Dedifferentiated amniotic fluid mesenchymal stem cell (primary cell): ENCODE data around the gene RRAD.
"Not testable (repeated sequence)": the region's sequence is repeated elsewhere in the genome, so short reads cannot be mapped to it uniquely, and the experiment has no call there.

Experiments used
- DNase-seq: peaks from one replicate; pipeline ENCODE4 v3.0.0-alpha.2; 2016; ENCODE audit errors: extremely low spot score

Gene RRAD

DNA sequence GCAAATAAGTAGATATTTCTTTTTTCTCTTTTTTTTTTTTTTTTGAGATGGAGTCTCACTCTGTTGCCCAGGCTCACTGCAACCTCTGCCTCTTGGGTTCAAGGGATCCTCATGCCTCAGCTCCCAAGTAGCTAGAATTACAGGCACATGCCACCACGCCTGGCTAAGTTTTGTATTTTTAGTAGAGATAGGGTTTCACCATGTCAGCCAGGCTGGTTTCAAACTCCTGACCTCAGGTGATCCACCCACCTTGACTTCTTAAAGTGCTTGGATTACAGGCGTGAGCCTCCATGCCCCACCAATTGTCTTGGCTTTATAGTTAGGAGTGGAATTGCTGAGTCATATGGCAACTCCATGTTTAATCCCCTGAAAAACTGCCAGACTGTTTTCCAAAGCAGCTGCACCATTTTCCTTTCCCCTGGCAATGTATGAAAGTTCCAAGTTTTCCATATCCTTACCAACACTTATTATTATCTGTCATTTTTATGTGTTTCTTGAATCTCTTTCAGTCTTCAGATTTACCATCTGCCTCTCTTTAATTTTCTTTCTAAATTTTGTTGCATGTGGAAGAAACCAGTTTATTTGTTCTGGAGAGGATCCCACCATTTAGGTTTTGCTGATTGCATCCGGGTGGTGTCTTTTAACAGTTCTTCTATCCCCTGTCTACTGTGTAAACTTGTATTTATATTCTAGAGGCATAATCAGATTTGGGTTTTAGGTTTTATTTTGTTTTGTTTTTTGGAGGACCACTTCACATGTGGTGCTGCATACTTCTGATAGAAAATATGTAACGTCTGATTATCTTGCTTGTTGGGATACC, 25.8 kb upstream of the RRAD start:
- DNase-seq: no peak

DNA sequence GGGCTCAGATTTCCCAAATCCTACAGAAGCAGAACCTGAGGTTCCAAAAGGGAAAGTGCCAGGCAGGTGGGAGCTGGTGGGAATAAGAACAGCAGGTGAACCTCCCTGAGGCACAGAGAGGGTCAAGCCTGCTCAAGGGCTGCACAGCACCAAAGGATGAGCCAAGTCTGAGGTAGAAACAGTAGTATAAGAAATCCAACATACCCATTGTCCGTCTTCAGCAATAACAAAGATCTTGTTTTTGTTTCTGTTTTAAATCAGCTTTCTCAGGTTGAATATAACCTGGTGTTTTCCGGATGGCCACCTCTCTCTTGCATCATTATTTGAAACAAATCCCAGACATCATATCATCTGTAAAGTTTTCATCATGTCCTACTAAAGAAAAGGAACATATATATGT, 25.1 kb upstream of the RRAD start:
- DNase-seq: no peak

DNA sequence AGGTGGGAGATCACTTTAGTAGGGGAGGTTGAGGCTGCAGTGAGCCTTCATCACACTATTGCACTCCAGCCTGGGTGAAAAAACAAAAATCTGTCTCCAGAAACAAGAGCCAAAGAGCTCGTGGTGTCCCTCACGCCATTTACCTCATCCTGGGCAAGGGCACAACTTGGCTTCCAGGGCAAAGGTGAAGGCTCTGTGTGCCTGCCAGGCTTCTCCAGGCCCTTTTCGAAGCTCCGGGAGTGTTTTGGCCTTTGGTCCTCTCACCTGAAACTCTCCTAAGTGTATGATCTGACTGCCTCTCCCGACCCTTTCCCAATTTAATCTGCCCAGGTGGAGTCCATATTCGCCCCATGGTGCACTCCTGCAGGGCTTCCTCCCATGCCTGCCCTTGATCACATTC, 24.1 kb upstream of the RRAD start:
- no peak for DNase-seq

DNA sequence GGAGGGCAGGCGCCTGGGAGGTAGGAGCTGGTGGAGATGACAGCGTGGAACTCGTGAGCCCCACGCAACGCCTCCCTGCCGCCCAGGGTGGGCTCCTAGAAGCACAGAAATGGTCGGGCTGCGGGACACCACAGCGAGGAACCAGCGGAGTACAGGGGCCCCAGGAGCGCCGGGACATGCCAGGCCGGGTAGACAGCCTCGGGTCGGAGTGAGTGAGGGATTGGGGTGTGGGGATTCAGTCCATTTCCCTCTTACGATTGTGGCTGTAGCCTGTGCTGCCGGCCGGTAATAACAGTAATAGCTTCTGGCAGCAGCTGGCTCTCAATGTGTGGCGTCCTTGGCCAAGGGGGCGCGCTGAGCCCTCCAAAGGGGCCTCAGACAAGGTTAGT, 23.5 kb upstream of the RRAD start:
- DNase-seq: no peak

DNA sequence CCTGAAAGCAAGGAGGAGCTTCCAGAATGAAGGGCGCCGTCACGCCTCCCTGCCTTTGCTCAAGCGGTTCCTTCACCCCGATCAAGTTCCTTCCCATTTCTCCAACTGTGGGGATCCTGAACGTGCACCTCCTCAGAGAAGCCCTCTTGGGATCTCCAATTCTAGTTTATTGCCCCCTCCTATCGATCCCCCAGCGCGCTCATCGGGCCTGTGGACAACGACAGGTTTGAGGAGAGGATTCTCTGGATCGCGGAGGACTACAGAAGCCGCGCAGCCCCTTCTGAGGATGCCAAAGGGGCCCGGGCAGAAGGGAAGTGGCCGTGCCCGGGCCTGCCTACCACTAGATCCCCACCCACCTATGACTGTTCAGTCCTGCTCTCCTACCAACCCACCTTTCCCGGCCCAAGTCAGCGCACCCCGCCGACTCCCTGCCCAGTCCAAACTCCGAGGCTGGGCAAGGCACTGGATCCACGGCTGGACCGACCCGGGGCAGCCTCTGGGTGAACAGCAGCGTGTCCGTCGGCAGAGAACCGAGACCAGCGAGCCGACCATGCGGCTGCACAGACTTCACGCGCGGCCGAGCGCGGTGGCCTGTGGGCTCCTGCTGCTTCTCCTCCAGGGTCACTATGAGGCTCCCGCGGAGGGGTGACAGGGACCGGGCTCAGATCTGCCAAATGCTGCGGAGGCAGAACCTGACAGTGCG, 22.9 kb upstream of the RRAD start:
- no peak for DNase-seq

DNA sequence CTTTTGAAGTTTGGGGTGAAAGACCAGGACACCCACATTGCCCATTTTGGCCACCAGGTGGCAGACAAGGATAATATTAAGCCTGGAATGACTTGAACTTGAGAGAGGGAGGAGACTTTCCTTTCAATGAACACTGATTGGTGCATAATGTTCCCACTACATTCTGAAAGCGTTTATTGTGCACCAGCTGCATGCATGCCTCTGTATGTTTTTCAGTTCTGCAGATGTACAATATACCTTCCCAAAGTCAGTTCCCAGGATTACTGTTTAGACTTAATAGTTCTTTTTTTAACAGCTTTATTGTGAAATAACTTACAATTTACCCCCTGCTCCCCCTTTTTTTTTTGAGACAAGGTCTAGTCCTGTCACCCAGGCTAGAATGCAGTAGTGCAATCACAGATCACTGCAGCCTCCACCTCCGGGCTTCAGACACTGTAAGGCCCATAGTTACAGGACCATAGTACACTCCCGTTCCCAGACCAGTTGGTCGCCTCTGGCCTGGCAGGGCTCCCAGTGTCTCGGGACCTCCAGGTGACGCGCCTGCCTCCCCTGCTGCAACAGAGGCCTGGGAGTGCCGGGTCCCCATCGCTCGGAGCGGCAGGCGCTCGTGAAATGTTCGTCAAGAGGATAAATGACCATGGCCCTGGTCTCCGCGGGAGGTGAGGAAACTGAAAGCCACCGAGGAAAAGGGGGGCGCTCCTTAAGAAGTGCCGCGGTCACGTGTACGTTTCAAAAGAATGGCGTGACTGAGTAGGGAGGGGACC, 22.1 kb upstream of the RRAD start:
- peak; percentile 92 for DNase-seq

DNA sequence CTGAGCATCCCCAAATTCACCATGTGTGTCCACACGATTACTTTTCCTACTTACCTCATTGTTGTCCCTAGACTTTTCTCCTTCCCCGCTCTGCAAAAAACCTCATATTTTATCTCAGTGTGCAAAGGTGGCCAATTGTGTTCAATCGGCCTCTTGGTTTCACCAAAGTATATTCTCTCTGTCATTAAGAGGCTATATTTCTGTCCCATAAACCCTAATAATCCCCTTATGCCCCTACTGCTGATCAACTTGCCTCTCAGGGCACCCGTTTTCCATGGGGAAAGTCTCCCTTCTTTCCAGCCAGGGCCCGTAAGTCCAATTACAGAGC, 21.6 kb upstream of the RRAD start:
- DNase-seq: no peak

DNA sequence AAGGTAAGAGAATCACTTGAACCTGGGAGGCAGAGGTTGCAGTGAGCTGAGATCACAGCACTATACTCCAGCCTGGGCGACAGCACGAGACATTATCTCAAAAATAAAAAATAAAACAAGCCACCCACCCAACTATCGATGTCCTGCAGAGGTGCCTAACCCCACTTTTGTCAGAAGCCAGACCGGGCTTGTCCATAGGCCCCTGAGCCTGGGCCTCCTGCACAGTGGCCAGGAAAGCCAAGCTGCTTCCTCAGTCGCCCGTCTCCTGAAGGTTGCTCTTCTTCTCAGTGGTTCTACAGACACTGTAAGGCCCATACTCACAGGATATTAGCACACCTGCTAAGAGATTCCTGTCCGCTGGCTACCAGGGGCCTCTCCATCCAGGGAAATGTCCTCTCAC, 21.2 kb upstream of the RRAD start:
- no peak for DNase-seq

DNA sequence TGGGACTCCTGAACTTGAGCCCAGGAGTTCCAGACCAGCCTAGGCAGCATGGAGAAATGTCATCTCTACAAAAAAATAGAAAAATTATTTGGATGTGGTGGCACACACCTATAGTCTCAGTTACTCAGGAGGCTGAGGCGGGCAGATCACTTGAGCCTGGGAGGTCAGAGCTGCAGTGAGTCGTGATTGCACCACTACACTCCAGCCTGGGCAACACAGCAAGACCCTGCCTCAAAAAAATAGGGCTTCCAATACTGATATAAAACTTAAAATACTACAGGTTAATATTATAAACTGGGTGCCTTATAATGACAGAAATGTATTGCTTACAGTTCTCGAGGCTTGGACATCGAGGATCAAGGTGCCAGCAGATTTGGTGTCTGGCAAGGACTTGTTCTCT, 20.6 kb upstream of the RRAD start:
- DNase-seq: no peak

DNA sequence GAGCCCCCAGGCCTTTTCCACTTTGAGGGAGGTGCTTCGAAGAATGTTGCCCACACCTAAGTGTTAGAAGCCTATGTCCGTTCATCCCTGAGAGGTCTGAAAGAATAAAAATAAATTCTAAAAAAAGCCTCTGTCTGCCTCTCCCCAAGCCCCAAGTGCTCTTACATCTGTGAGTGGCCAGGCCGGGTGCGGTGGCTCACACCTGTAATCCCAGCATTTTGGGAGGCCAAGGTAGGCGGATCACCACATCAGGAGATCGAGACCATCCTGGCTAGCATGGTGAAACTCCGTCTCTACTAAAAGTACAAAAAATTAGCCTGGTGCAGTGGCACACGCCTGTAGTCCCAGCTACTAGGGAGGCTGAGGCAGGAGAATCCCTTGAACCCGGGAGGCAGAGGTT, 19.6 kb upstream of the RRAD start:
- DNase-seq: not testable (repeated sequence)

DNA sequence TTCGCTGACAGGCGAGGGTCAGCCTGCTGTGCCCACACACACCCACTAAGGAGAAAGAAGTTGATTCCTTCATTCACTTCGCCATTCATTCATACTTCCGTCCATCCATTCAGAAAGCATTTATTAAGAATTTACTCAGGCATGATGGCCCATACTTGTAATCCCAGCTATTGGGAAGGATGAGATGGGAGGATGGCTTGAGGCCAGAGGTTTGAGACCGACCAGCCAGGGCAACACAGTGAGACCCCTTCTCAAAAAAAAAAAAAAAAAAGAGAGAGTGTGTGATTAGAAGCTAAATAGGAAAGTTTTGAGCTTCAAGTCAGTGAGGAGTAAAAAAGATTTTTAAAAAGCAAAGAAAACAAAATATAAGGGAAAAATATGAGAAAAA, 18.7 kb upstream of the RRAD start:
- DNase-seq: no peak

DNA sequence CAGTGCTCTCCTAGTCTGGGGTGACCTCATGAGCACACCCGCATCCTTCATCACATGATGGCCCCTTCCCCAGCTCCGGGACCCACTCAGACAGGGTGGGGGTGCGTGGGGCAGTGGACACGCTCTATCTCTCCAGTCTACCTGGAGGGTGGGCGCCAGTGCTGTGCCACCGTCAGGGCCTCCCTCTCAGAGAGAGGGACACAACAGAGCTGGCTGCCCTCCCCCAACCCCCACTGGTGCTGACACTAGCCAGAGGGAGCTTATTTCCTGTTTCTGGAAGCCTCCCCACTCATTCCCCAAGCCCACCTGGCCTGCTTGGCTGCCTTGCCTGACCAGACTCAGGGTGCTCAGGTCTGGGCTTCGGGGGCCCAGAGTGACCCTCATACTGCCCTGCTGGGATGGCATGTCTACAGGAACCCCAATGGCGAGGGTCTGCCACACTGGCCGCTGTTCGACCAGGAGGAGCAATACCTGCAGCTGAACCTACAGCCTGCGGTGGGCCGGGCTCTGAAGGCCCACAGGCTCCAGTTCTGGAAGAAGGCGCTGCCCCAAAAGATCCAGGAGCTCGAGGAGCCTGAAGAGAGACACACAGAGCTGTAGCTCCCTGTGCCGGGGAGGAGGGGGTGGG, 18.2 kb upstream of the RRAD start:
- DNase-seq: no peak

DNA sequence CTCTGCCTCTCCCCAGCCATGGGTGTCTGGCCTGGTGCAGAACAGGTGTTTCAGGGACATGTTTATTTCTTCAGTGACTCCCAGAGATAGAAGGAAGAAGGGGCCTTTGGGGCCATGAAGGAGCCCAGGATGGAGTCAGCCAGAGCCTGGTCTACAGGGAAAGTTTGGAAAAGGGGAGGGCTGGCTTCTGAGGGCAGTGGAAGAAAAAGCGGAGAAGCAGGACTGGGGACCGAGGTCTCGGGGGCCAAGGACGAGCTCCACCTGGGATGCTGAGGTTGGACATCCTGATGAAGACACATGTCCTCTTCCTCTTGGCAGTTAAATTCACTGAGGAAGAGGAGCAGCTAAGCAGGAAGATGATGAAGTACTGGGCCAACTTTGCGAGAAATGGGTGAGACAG, 17.6 kb upstream of the RRAD start:
- no peak for DNase-seq

DNA sequence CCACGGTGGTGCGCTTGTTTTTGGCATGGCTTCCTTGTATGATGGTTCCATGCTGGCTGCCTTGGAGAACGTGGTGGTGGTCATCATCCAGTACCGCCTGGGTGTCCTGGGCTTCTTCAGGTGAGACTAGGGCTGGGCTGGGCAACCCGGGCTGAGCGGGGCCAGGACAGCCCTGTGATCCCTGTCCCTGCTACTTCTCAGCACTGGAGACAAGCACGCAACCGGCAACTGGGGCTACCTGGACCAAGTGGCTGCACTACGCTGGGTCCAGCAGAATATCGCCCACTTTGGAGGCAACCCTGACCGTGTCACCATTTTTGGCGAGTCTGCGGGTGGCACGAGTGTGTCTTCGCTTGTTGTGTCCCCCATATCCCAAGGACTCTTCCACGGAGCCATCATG, 14.9 kb upstream of the RRAD start:
- DNase-seq: no peak

DNA sequence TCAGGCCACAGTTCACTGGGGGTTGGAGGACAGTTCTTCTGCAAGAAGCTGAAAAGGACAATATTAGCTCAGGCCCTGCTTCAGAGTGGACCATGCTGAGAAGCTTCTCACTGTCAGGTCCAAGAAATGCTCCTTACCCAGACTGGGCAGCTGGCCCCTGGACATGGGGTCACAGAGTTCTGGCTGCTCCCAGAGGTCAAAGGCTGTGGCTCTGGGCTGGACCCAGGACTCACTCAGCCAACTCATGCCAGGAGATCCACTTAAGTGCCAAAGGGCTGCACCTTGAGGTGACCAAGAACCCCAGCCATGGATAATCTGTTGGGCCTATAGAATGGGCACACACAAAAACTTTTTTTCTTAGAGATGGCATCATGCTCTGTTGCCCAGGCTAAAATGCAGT, 14.0 kb upstream of the RRAD start:
- no peak for DNase-seq

DNA sequence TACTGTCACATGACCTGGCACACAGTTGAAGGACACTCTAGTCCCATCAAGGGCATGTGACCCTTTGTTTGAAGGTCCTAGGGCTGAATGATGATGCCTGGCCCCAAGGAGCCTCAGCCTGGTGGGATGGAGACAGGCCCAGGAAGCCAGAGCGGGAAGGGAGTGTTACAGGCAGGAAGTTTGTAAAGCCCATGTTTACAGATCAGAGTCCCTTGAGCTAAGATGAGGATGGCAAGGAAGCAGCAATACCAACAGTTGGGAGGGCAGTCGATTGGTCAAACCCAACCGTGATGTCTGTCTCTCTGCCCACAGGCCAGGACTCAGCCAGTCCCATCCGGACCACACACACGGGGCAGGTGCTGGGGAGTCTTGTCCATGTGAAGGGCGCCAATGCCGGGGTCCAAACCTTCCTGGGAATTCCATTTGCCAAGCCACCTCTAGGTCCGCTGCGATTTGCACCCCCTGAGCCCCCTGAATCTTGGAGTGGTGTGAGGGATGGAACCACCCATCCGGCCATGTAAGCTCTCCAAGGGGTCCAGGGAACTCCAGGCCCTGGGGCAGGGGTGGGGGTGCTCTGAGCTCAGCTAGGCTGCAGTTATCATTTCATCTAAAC, 12.5 kb upstream of the RRAD start:
- no peak for DNase-seq

DNA sequence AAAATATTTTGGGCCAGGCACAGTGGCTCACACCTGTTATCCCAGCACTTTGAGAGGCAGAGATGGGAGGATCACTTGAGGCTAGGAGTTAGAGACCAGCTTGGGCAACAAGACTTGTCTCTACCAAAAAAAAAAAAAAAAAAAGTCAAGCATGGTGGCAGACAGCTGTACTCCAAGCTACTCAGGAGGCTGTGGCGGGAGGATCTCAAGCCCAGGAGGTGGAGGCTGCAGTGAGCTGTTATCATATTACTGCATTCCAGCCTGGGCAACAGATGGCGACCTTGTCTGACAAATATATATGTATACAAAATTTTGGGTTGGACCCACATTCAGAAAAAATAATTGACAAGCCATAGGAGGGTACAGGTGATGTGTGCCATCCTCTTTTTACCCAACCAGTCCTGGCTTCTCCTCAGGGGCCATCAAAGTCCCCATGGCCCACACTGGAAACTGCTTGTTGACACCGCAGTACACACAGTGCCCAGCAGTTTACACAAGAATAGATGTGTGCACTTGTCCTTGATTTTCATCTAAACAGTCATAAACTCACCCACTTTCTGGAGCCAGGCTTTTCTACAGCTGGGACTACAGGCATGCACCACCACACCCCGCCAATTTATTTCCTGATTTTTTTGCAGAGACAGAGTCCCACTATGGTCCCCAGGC, 11.7 kb upstream of the RRAD start:
- DNase-seq: no peak

DNA sequence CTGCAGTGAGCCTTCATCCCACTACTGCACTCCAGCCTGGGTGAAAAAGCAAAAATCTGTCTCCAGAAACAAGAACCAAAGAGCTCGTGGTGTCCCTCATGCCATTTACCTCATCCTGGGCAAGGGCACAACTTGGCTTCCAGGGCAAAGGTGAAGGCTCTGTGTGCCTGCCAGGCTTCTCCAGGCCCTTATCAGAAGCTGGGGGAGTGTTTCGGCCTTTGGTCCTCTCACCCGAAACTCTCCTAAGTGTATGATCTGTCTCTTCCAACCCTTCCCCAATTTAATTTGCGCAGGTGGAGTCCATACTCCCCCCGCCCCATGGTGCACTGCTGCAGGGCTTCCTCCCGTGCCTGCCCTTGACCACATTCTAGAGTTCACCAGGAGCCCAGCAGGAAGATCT, 11.1 kb upstream of the RRAD start:
- DNase-seq: no peak

DNA sequence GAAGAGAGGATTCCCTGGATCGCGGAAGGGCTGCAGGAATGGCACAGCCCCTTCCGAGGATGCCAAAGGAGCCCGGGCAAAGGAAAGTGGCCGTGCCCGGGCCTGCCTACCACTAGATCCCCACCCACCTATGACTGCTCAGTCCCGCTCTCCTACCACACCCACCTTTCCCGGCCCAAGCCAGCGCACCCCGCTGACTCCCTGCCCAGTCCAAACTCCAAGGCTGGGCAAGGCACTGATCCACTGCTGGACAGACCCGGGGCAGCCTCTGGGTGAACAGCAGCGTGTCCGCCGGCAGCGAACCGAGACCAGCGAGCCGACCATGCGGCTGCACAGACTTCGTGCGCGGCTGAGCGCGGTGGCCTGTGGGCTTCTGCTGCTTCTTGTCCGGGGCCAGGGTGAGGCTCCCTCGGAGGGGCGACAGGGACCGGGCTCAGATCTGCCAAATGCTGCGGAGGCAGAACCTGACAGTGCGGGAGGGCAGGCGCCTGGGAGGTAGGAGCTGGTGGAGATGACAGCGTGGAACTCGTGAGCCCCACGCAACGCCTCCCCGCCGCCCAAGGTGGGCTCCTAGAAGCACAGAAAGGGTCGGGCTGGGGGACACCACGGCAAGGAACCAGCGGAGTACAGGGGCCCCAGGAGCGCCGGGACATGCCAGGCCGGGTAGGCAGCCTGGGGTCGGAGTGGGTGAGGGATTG, 10.1 kb upstream of the RRAD start, which contains the start of gene CES2:
CES2 (plus strand) TSS at position 203 of the 698 bp plus-strand sequence; CDS start at position 323, 120 bp downstream.
- DNase-seq: peak; percentile 33

DNA sequence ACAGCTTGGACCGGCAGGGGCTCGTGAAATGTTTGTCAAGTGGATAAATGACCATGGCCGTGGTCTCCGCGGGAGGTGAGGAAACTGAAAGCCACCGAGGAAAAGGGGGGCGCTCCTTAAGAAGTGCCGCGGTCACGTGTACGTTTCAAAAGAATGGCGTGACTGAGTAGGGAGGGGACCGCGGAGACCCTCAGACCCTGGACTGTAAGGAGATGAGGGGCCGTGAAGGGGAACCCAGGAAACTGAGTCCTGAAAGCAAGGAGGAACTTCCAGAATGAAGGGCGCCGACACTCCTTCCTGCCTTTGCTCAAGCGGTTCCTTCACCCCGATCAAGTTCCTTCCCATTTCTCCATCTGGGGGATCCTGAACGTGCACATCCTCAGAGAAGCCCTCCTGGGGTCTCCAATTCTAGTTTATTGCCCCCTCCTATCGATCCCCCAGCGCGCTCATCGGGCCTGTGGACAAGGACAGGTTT, 9.5 kb upstream of the RRAD start:
- not testable (repeated sequence) for DNase-seq
